IPS-18a (cell line): Measurements from ENCODE around the gene MXD1.

ENCODE experiments used
- H3K27ac ChIP-seq: one replicate; pipeline ENCODE4 v1.5.1; 2013; ENCODE audit warnings: low read length
- H3K27me3 ChIP-seq: one replicate; pipeline ENCODE4 v1.6.1; 2013; ENCODE audit warnings: mild to moderate bottlenecking, low read length; ENCODE audit not compliant: control insufficient read depth, insufficient read depth
- H3K36me3 ChIP-seq: one replicate; pipeline ENCODE4 v1.6.1; 2013; ENCODE audit warnings: low read depth, low read length; ENCODE audit not compliant: control insufficient read depth
- H3K4me1 ChIP-seq: one replicate; pipeline ENCODE4 v1.6.1; 2013; ENCODE audit warnings: low read depth, low read length; ENCODE audit not compliant: control insufficient read depth
- H3K4me3 ChIP-seq: one replicate; pipeline ENCODE4 v1.5.1; 2013; ENCODE audit warnings: low read length
- H3K9ac ChIP-seq: one replicate; pipeline ENCODE4 v1.6.1; 2013; ENCODE audit warnings: mild to moderate bottlenecking, low read length, moderate library complexity
- H3K9me3 ChIP-seq: one replicate; pipeline ENCODE4 v1.6.1; 2013; ENCODE audit warnings: low read depth, low read length; ENCODE audit not compliant: control insufficient read depth

MXD1 gene

DNA sequence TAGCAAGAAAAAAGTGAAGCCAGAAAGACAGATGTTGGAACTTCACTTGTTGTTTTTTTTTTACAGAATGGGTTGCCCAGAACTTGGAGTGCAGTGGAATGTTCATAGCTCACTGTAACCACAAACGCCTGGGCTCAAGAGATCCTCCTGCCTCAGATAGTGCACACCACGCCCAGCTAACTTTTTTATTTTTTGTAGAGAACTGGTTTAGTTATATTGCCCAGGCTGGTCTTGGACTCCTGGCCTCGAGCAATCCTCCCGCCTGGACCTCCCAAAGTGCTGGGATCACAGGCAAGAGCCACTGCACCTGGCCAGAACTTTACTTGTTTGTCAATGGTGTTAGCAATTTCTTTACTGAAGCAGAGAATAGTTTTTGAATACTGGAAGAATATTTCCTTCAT lies 58.4 kb downstream of the MXD1 start:
- H3K27ac ChIP-seq, result no peak overlapping the region
- H3K36me3 ChIP-seq, result no peaks in the 10 kb centered on the region
- no peaks in the 10 kb centered on the region for H3K9me3 ChIP-seq
- no peak overlapping the region for H3K9ac ChIP-seq
- no peaks in the 10 kb centered on the region for H3K4me1 ChIP-seq
- no peak overlapping the region for H3K4me3 ChIP-seq
- H3K27me3 ChIP-seq, result no peaks in the 10 kb centered on the region

DNA sequence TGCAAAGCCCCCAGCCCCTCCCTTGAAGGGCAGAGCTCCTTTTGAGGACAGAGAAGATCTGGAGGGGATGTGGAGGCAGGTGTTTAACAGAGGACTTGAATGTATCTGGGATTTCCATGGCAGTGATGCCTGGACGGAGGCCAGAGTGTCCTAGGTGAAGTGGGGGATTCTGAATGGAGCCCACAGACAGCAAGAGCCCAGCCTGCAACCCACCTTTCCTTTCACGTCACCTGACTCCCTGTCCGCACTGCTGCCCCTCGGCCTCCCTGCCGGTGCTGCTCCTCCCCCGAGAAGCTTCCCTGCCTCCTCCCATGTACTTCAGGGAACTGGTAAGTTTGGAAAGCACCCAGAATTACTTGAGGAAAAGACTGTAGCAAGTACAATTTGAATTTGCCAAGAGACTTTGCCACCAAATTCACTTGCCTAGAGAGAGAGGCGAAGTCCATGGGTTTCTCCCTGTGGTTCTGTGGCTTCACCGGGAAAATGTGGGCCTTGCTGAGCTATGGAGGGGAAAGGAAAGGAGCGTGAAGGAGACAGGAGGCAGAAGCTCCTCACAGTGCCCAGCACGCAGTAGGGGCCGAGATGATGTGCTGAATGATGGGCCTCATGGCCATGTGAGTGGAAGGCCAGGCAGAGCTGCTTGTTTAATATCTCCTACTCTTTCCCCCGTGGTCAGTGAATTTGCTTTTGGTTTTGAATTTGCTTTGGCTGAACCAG lies 60.4 kb downstream of the MXD1 start:
- Histone ChIP-seq H3K4me1 (no peaks in the 10 kb centered on the region), H3K36me3 (no peaks in the 10 kb centered on the region), H3K9ac (no peak overlapping the region), H3K27ac (no peak overlapping the region), H3K9me3 (no peaks in the 10 kb centered on the region), H3K4me3 (no peak overlapping the region), H3K27me3 (no peaks in the 10 kb centered on the region)

DNA sequence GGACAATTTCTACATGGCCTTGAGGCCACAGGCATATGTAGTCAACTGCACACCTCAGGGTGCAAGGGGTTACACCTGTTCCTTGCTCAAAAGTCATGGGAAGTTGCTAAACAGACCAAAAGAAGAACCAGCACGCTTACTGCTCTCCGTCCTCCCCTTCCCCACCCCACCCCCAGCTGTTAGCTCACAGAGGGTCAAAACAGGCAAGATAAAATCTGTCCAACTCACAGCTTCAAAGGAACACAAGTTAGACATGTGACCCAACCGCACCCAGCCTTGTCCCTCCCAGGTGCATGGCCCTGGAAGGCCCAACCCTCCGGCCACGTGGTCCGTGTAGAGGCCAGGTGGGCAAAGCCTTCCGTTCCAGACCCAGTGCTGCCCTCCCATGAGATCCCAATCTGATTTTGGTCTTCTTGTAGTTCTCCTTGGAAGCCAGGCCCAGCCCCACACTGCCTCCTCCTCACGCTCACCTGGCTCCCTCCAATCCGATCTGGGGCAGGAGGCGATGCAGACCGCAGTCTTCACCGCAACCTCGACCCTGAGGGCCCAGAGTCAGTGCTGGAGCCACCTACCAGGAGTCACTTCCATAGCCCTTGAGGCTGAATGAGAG lies 61.0 kb downstream of the MXD1 start:
- Histone ChIP-seq H3K27ac (no peak overlapping the region), H3K4me1 (no peaks in the 10 kb centered on the region), H3K27me3 (no peaks in the 10 kb centered on the region), H3K9ac (no peak overlapping the region), H3K36me3 (no peaks in the 10 kb centered on the region), H3K4me3 (no peak overlapping the region), H3K9me3 (no peaks in the 10 kb centered on the region)

DNA sequence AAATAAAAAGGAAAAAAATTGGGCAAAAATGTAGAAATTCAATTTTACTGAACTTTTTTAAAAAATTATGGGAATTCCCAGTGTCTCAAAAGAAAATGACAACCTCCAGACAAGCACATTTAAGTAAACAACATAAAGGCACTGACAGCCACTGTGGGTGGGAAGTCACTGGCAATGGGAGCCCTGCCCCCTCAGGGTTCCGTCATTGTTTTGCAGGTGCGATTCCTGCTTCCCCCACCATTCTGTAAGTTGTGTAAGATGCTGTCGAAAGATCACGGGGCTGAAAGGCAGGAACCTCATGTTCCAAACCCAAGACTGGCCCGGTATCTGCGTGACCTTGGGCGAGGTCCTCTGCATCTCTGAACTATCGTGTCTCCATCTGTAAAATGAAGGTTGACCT lies 62.3 kb downstream of the MXD1 start:
- Histone ChIP-seq H3K4me1 (no peaks in the 10 kb centered on the region), H3K4me3 (no peak overlapping the region), H3K27me3 (no peaks in the 10 kb centered on the region), H3K27ac (no peak overlapping the region), H3K9me3 (no peaks in the 10 kb centered on the region), H3K9ac (no peak overlapping the region), H3K36me3 (no peaks in the 10 kb centered on the region)

DNA sequence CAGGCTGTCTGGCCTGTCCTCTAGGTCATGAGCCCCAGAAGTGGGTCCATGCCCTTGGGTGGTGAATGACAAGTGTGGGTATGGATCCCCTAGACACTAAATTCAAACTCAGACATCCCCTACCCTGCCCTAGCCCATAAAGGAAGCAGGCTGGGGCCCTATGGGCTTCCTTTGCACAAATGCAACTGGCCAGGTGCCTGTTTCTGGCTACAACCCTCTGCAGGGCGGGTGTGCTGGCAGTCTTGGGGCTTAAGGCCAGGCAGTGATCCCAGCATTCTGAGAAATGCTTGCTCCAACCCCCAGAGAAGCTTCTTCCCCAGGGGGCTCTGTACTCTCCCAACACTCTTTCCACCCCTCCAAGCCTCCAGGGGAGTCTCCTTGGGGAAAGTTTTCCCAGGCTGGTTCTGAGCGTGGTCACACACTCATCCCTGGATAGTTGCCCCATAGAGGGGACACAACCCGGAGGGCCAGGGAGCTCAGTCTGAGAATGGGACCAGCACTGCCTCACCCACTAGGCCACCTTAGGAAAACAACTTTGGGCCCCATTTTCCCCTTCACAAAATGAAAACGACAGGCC lies 63.1 kb downstream of the MXD1 start:
- Histone ChIP-seq H3K4me1 (no peaks in the 10 kb centered on the region), H3K27ac (no peak overlapping the region), H3K9me3 (no peaks in the 10 kb centered on the region), H3K4me3 (no peak overlapping the region), H3K27me3 (no peaks in the 10 kb centered on the region), H3K36me3 (no peaks in the 10 kb centered on the region), H3K9ac (no peak overlapping the region)

DNA sequence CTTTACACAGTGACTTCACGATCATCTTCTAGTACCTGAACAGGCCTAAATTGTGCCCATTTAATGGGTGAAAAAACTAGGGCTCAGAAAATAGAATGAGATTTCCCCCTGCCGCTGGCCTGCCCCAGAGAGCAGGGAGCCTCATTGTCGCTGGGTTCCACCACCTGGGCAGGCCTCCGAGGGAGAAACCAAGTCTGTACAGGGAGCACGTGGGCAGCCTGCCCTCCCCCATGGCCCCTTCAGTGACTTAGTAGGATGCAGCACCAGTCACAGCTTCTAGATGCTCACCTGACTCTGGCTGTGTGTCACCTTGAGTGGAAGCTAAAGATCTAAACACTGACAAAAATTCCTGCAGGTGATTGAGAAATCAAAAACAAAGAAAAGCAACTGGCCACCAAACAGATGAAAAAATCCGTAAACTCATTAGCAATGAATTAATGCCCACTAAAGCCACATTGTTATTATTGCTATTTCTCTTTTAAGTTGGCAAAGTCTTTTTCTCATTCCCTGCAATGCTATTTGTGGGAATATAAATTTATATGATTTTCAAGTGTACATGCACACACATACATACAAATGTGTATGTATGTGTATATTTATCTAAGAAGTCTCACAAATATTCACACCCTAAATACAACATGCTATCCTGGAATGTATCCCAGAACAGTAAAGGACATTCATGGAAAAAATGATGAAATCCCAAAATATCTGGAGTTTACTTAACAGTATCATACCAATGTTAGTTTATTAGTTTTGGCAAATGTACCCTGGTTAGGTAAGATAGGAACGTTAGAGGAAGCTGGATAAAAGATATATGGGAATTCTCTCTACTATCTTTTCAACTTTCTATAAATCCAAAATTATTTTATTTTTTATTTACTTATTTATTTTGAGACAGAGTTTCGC lies 65.2 kb downstream of the MXD1 start:
- no peak overlapping the region for H3K9ac ChIP-seq
- no peaks in the 10 kb centered on the region for H3K36me3 ChIP-seq
- H3K4me1 ChIP-seq, result no peaks in the 10 kb centered on the region
- no peak overlapping the region for H3K27ac ChIP-seq
- H3K27me3 ChIP-seq, result no peaks in the 10 kb centered on the region
- H3K4me3 ChIP-seq, result no peak overlapping the region
- no peaks in the 10 kb centered on the region for H3K9me3 ChIP-seq

DNA sequence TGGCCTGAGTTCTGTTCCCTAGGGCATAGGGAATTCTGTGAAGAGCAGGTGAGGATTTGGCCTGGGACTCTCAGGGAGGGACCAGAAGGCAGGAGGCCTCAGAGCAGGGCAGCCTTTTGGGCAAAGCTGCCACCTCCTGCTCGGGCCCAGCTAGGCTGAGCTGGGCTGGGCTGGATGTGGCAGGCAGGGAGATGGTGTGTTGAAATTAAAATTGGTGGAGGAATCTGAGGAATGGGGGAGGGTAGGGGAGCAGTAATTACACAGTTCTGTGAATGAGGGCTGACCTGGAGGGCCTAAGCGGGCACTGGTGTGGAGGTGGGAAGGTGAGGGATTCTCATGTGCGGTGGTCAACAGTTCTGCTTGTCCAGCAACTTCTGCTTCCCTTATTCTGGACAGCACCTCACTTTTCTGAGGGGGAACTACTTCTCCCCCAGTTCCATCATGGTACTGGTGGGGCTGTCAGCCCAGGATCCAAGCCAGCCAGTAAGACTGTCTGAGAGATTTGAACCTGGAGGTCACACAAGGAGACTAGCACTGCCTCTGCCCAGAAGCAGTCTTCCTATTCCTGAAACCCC lies 68.6 kb downstream of the MXD1 start:
- Histone ChIP-seq H3K27ac (no peak overlapping the region), H3K36me3 (no peaks in the 10 kb centered on the region), H3K4me3 (no peak overlapping the region), H3K9me3 (no peaks in the 10 kb centered on the region), H3K9ac (no peak overlapping the region), H3K27me3 (no peaks in the 10 kb centered on the region), H3K4me1 (no peaks in the 10 kb centered on the region)

DNA sequence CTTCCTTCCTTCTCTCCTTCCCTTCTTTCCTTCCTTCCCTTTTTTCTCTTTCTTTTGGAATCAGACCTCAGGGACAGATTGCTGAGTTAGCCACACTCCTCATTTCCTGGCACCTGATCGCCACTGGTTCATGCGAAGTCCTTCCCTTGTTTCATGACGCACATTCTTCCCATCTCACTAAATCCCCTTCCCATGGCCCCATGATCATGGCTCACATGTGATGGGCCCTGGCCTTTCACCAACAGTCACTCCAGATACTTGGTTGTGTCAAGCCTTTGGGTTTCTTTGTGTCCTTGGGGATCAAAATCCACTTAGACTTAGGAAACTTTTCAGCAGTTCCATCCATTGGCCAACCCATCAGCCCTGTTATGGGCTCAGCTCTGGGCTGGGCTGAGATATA lies 70.3 kb downstream of the MXD1 start:
- Histone ChIP-seq H3K4me3 (no peak overlapping the region), H3K9me3 (no peaks in the 10 kb centered on the region), H3K27me3 (no peaks in the 10 kb centered on the region), H3K4me1 (no peaks in the 10 kb centered on the region), H3K27ac (no peak overlapping the region), H3K9ac (no peak overlapping the region), H3K36me3 (no peaks in the 10 kb centered on the region)

DNA sequence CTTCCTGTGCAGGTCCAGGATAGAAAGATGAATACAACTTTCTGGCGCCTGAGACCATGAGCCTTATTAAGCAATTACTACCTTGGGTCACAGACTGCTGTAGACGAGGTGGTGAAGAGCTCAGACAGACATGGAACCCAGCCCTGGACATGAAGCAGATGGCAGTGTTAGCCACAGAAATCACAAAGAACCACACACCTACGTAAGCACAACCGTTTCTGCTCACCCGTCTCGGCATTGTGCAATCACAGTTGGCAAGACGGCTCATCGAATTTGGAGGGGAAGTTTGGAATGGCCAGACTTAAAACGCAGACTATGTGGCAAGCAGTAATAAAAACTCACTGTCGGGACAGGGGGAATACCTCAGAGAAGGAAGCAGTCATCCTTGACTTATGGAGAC lies 70.8 kb downstream of the MXD1 start:
- Histone ChIP-seq H3K4me3 (no peak overlapping the region), H3K27ac (no peak overlapping the region), H3K9me3 (no peaks in the 10 kb centered on the region), H3K9ac (no peak overlapping the region), H3K36me3 (no peaks in the 10 kb centered on the region), H3K4me1 (no peaks in the 10 kb centered on the region), H3K27me3 (no peaks in the 10 kb centered on the region)

DNA sequence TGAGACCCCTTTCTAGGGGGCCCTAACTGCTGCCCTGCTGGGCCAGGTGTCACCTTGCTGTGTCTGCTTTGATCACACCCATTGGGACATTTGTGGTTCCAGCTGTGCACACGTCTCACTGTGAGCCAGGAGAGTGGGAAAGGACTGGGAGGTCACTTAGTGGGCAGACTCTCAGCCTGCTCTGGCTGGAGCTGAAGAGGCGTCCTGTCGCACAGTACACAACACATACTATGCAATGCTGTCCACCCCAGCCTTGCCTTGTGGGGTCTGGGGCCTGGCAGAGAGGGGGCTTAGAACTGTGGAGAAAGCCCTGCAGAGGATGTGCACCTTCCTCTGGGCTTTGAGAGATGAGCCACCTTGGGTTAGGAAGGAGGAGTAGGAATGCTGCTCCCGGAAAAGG lies 71.8 kb downstream of the MXD1 start:
- Histone ChIP-seq H3K4me3 (no peak overlapping the region), H3K4me1 (no peaks in the 10 kb centered on the region), H3K27ac (no peak overlapping the region), H3K36me3 (no peaks in the 10 kb centered on the region), H3K9me3 (no peaks in the 10 kb centered on the region), H3K27me3 (no peaks in the 10 kb centered on the region), H3K9ac (no peak overlapping the region)

DNA sequence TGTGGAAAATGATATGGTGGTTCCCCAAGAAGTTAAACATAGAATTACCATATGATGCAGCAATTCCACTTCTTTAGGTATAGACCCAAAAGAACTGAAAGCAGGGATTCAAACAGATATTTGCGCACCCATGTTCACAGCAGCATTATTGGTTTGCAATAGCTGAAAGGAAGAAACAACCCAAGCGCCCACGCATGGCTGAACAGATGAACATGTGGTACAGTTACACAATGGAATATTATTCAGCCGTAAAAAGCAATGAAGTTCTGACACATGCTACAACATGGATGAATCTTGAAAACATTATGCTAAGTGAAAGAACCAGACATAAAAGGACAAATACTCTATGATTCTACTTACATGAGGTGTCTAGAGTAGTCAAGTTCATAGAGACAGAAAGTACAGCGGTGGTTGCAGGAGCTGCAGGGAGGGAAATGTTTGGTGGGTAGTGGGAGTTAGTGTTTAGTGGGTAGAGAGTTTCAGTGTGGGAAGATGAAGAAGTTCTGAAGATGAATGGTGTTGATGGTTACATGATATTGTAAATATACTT lies 73.3 kb downstream of the MXD1 start:
- no peak overlapping the region for H3K27ac ChIP-seq
- H3K4me1 ChIP-seq, result no peaks in the 10 kb centered on the region

More for the DNA sequence above, 73.3 kb downstream of the MXD1 start:
- Histone ChIP-seq H3K36me3 (no peaks in the 10 kb centered on the region), H3K9ac (no peak overlapping the region), H3K27me3 (no peaks in the 10 kb centered on the region), H3K4me3 (no peak overlapping the region), H3K9me3 (no peaks in the 10 kb centered on the region)
